ENCODE measurements around the gene BMERB1. TPM values are rescaled to one million over a fixed set of nuclear protein-coding genes. Genes with fewer than 3 reads are reported as not detected.

Gene BMERB1
- total and polyA plus RNA-seq, 9 of the 15 experiments (the other 6 are each of a cell fraction or from before 2014, with no cell fraction given) = 0.29 to 2.9 (median 0.94) TPM

DNA sequence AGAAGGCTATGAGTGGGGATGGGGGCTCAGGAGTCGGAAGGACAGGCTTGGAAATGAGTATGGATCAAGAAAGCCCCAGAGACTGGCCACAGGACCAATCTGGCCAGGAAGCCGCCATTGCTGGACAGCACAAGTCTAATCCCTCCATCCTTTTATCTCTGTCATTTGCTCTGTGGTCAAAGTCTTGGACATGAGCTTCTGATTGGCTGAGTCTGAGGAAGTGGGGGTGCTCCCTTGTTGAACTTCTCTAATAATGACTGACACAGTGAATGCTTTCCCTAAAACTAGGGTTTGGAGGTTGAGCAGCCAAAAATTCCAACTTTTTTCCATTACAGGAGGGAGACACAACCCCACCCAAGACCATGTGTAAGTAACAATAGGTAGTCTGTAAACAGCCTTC lies 111.2 kb downstream of the BMERB1 start:
- BruUV-seq (replicated peaks) = no TSS peak
- peaks cover 10 to 16% of the 10 kb centered on the region in 2 experiments for H3K4me1 ChIP-seq (replicated peaks in 1 of 2; ENCODE audit: control insufficient read depth in 2 of 2, insufficient read depth in 2 of 2, low read length in 2 of 2)
- POLR2A ChIA-PET = no interaction called here
- in situ Hi-C loops (cut with MboI) = no loop called here
- 69% methylated on average over 2 of the region's 2 CpGs for WGBS (ENCODE audit: insufficient coverage, low coverage, missing lambda C conversion rate)
- peak in 1 of 4 experiments; percentile 41 for DNase-seq (ENCODE audit: extremely low read depth in 1 of 4, low spot score in 3 of 4)
- H3K27me3 ChIP-seq (ENCODE audit: control insufficient read depth in 2 of 2, insufficient read depth in 2 of 2, low read length in 2 of 2) = no peaks in the 10 kb centered on the region
- no peaks in the 10 kb centered on the region for H3K9me1 ChIP-seq (ENCODE audit: control insufficient read depth, insufficient read depth, low read length)
- H3K36me3 ChIP-seq (ENCODE audit: control insufficient read depth, insufficient read depth, low read length) = no peaks in the 10 kb centered on the region
- H3K79me2 ChIP-seq (ENCODE audit: control insufficient read depth, insufficient read depth, low read length) = no peaks in the 10 kb centered on the region
- H3K9me3 ChIP-seq (replicated peaks; ENCODE audit: control insufficient read depth, insufficient read depth, low read depth, low read length) = peaks cover 7% of the 10 kb centered on the region; the same call in 1 of the 2 replicates
- FAIRE-seq = peak; percentile 32
- no peaks in the 10 kb centered on the region for H4K20me1 ChIP-seq (replicated peaks; ENCODE audit: control insufficient read depth, insufficient read depth, low read length)
- no peak overlapping the region for H3K9ac ChIP-seq (ENCODE audit: insufficient read depth in 1 of 2, low read depth in 2 of 2, low read length in 2 of 2)
- ATAC-seq = peak; percentile 68
- CTCF ChIA-PET (ENCODE audit: low intra/inter-chr PET ratio) = no interaction called here
- H3K4me3 ChIP-seq = no peak overlapping the region
- intact Hi-C loops (cut with micrococcal nuclease) = no loop called here
- H3K27ac ChIP-seq (ENCODE audit: extremely low read depth, low read depth, low read length) = no peak overlapping the region
- H2AFZ ChIP-seq (ENCODE audit: low read depth, low read length) = peak overlapping the region; percentile 46; the same call in 1 of the 2 replicates
- H3K4me2 ChIP-seq (ENCODE audit: insufficient read depth, low read length) = no peak overlapping the region
- no peak for TF ChIP-seq RBM14 (IDR thresholded peaks at IDR 0.05; ENCODE audit: borderline replicate concordance, insufficient read depth, low read depth, low read length)
- peak; percentile 79; the same call in 1 of the 2 replicates for TF ChIP-seq ZNF263 (CRISPR knock-in tag; IDR thresholded peaks at IDR 0.05; ENCODE audit: borderline replicate concordance)
- TF ChIP-seq HNRNPLL (IDR thresholded peaks at IDR 0.05; ENCODE audit: low read depth, low read length, poor library complexity, severe bottlenecking) = no peak
- no peak for TF ChIP-seq RNF2 (IDR thresholded peaks at IDR 0.05)
- TF ChIP-seq ARID2 (IDR thresholded peaks at IDR 0.05) = no peak
- no peak for TF ChIP-seq GATAD2B (IDR thresholded peaks at IDR 0.05; ENCODE audit: borderline replicate concordance)
- no peak for TF ChIP-seq FOXK1 (CRISPR knock-in tag; IDR thresholded peaks at IDR 0.05; ENCODE audit: borderline replicate concordance)
- peak in 1 of 3 experiments; percentile 59 for TF ChIP-seq YY1 (IDR thresholded peaks at IDR 0.05; ENCODE audit: borderline replicate concordance in 1 of 3, control insufficient read depth in 1 of 3, extremely low read depth in 1 of 3, insufficient read depth in 3 of 3, insufficient read length in 1 of 3, insufficient replicate concordance in 2 of 3, low read depth in 1 of 3, low read length in 2 of 3)
- 0 out of 2 replicates have a peak, but pooled peaks have one; percentile 15 for TF ChIP-seq CTBP1 (IDR thresholded peaks at IDR 0.05; ENCODE audit: borderline replicate concordance)
- TF ChIP-seq ZKSCAN3 (CRISPR knock-in tag; IDR thresholded peaks at IDR 0.05) = no peak
- TF ChIP-seq NUFIP1 (IDR thresholded peaks at IDR 0.05; ENCODE audit: partially characterized antibody) = no peak
- peak; percentile 38; the same call in 1 of the 2 replicates for TF ChIP-seq TCF7 (IDR thresholded peaks at IDR 0.05; ENCODE audit: borderline replicate concordance)
- no peak for TF ChIP-seq ZNF408 (CRISPR knock-in tag; IDR thresholded peaks at IDR 0.05; ENCODE audit: low read depth)
- no peak for TF ChIP-seq TAL1 (IDR thresholded peaks at IDR 0.05)
- TF ChIP-seq, protein P1, sequence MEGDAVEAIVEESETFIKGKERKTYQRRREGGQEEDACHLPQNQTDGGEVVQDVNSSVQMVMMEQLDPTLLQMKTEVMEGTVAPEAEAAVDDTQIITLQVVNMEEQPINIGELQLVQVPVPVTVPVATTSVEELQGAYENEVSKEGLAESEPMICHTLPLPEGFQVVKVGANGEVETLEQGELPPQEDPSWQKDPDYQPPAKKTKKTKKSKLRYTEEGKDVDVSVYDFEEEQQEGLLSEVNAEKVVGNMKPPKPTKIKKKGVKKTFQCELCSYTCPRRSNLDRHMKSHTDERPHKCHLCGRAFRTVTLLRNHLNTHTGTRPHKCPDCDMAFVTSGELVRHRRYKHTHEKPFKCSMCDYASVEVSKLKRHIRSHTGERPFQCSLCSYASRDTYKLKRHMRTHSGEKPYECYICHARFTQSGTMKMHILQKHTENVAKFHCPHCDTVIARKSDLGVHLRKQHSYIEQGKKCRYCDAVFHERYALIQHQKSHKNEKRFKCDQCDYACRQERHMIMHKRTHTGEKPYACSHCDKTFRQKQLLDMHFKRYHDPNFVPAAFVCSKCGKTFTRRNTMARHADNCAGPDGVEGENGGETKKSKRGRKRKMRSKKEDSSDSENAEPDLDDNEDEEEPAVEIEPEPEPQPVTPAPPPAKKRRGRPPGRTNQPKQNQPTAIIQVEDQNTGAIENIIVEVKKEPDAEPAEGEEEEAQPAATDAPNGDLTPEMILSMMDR (IDR thresholded peaks at IDR 0.05 in 2 of 3, conservative IDR thresholded peaks at IDR 0.05 in 1 of 3; ENCODE audit: insufficient read depth in 2 of 3, low read depth in 1 of 3, low read length in 3 of 3) = no peak
- TF ChIP-seq MCM7 (IDR thresholded peaks at IDR 0.05) = no peak
- no peak for TF ChIP-seq HNRNPK (IDR thresholded peaks at IDR 0.05; ENCODE audit: low read depth, low read length, poor library complexity, severe bottlenecking)
- TF ChIP-seq ZNF212 (CRISPR knock-in tag; IDR thresholded peaks at IDR 0.05) = no peak
- no peak for TF ChIP-seq ZNF668 (CRISPR knock-in tag; IDR thresholded peaks at IDR 0.05)
- no peak for TF ChIP-seq CCNT2 (IDR thresholded peaks at IDR 0.05; ENCODE audit: borderline replicate concordance, extremely low read depth, insufficient read length, low read depth, low read length)
- no peak for TF ChIP-seq LCOR (CRISPR knock-in tag; IDR thresholded peaks at IDR 0.05)
- TF ChIP-seq HIVEP1 (CRISPR knock-in tag; IDR thresholded peaks at IDR 0.05) = no peak

Measured in K562 (cell line).